DMS153 (cell line): Measurements from ENCODE around the gene RNF2.
"Not testable (repeated sequence)": the region's sequence is repeated elsewhere in the genome, so short reads cannot be mapped to it uniquely, and the experiment has no call there.

Experiments
- DNase-seq: peaks from one replicate; lab custom pipeline; 2025; lab: John Stamatoyannopoulos, UW

RNF2 gene

GRCh38 chr1:185044981-185045813 is at the start of gene RNF2:
TSS of gene RNF2 (plus strand) at chr1:185045558. CDS start at chr1:185087554, 41,996 bp downstream.
- DNase-seq, result peak; percentile 54

DNA sequence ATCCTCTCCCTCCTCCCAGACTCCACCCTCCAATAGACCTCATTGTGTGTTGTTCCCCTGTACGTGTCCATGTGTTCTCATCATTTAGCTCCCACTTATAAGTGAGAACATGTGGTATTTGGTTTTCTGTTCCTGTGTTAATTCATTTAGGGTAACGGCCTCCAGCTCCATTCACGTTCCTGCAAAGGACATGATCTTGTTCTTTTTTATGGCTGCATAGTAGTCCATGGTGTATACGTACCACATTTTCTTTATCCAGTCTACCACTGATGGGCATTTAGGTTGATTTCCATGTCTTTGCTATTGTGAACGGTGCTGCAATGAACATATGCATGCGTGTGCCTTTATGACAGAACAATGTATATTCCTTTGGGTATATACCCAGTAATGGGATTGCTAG is 45.4 kb upstream of the RNF2 start:
- not testable (repeated sequence) for DNase-seq

DNA sequence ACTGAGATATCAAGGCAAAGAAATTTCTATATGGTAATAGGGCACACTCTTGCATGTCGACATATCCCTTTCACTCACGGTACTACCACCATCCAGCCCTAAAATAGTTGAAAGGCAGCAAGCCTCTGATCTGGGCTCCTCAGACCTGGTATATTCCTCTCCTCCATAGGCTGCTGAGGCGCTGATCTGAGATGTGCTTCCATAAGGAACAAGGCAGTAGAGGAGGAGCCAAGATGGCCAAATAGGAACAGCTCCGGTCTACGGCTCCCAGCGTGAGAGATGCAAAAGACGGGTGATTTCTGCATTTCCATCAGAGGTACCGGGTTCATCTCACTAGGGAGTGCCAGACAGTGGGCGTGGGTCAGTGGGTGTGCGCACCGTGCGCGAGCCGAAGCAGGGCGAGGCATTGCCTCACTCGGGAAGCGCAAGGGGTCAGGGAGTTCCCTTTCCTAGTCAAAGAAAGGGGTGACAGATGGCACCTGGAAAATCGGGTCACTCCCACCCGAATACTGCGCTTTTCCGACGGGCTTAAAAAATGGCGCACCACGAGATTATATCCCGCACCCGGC is 44.0 kb upstream of the RNF2 start:
- not testable (repeated sequence) for DNase-seq

DNA sequence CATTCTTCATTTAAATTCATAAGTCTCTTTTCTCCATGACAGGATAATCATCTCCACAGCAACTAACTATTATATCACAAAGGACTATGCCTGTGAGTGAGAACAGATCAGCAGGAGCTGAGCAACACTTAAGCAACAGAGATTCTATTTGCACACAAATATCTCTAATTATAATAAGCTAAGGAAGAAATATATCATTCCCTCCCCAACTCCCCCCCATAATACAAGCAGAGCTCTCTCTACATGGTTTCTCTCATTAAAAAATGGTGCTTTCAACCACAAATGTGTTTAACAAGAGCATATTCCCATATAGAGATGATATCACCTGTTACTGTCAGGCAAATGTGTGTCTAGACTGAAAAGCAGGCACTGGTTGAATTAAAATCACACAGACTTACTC is 36.5 kb upstream of the RNF2 start:
- no peak for DNase-seq

- no peak for DNase-seq
These were observed 35.0 kb upstream of the RNF2 start for GRCh38 chr1:185010361-185010760.

- no peak for DNase-seq
These were observed 30.4 kb upstream of the RNF2 start for GRCh38 chr1:185014941-185015340.

- DNase-seq, result no peak
These were observed 29.7 kb upstream of the RNF2 start for GRCh38 chr1:185015631-185016030.

- DNase-seq, result no peak
These were observed 28.5 kb upstream of the RNF2 start for GRCh38 chr1:185016880-185017279.

- DNase-seq, result no peak
These were observed 28.0 kb upstream of the RNF2 start for GRCh38 chr1:185017338-185017737.

DNA sequence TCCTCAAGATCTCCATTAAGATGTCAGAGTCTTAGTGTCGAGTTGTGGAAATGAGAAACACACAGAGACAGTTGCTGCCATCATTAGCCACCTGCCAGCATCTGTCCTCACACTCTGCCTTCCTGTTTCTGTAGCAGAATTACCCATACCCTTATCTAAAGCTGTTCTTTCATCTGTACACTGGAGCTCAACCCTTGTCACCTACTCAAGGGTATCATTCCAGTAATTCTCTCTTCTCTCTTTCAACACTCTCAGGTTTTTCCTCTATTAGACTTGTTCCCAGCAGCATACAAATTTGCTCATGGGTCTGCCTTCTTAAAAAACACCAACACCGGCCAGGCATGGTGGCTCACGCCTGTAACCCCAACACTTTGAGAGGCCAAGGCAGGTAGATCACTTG is 27.4 kb upstream of the RNF2 start:
- DNase-seq, result no peak

DNA sequence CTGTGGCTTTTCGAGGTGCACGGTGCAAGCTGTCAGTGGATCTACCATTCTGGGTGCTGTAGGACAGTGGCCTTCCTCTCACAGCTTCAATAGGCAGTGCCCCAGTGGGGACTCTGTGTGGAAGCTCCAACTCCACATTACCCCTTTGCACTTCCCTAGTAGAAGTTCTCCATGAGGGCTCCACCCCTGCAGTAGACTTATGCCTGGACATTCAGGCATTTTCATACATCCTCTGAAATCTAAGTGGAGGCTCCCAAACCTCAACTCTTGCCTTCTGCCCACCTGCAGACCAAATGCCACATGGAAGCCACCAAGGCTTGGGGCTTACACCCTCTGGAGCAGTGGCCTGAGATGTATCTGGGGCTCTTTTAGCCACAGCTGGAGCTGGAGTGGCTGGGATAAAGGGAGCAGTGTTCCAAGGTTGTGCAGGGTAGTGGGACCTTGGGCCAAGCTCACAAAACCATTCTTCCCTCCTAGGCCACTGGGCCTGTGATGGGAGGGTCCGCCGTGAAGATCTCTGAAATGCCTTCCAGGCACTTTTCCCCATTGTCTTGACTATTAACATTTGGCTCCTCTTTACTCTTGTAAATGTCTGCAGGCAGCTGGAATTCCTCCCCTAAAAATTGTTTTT is 18.0 kb upstream of the RNF2 start:
- no peak for DNase-seq

DNA sequence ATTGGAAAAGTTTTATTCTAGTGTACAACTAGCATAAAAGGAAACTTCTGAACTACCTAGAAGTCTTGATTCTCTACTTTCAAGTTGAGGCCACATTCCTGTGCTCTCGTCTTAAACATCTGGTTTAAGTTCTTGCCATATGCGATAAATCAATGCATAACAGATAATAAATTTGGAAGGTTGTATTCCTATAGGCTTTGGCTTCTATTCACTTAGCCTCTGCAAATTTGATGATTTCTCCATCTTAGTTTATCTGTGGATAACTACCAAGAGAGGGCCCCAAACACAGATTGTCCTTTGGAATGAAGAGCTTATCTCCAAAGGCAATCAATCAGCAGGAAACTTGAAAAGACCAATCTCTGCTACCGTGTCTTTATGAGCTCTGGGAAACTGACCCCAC is 11.7 kb upstream of the RNF2 start:
- no peak for DNase-seq

DNA sequence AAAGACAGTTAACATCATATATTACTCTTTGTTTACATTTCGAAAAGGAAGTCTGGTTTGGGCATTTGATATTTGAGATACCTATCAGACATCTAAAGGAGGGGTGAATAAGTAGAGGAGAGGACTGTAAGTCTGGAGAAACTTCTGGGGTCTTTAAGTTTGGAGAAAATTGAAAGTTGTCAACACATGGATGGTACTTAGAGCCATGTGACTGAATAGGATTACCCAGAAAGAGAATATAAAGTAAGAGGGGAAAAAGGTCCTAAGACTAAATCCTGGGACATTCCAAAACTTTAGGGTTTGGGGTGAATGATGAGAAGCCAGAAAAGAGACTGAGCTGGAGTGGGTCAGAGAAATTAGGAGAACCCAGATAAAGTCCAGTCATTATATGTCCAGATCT is 10.1 kb upstream of the RNF2 start:
- DNase-seq, result no peak

- DNase-seq, result no peak
These were observed 6.5 kb upstream of the RNF2 start for GRCh38 chr1:185038813-185039376.

GRCh38 chr1:185039726-185040407 is 5.5 kb upstream of the RNF2 start:
- no peak for DNase-seq

DNA sequence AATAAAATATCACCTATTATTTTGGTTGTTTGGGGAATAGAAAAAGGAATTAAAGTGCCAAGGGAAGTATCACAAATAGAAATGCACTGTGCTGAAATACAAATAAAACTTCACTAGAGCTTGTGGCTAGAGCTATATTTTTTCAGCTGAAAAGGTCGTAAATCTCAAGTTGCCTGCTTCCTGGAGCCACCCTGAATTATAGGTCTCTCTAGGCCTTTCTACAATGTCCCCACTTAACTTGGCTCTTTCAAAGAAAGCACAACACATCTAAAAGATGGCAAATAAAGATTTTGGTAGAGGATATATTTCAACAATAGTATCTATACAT is 5.0 kb upstream of the RNF2 start:
- no peak for DNase-seq

DNA sequence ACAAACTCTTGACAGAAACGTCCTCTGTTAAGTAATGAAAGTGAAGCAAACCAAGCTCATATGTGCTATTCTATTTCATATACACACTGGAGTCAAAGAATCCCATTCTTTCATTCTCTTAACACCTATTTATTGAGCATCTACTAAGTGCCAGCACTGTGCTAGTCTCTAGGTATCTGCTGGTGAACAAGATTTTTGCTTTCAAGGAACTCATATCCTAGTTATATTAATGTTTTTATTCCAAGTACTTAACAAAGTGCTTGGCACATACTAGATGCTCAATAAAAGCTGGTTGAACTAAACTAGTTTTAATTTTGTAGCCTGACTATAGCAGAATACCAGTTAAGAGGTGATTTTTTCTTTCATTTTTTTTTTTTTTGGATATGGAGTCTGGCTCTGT is 3.6 kb upstream of the RNF2 start:
- no peak for DNase-seq

GRCh38 chr1:185042737-185043136 is 2.6 kb upstream of the RNF2 start:
- no peak for DNase-seq

DNA sequence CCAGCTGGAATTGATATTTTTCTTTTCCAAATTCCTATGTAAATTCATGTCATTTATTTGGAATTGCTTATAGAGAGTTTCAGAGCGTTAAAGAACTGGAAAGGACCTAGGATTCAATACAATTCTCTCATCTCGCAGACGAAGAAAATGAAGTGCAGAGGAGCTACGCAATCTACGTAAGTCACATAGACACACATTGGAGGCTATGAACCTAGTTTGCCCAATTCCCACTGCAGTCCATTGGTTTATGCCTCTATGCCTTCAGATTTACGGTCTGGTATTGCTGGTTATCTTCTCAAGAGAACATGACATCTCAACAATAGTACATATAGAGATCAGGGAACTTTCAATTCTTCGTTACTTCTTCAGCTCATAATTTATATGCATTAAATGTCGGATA is 971 bp upstream of the RNF2 start:
- no peak for DNase-seq

DNA sequence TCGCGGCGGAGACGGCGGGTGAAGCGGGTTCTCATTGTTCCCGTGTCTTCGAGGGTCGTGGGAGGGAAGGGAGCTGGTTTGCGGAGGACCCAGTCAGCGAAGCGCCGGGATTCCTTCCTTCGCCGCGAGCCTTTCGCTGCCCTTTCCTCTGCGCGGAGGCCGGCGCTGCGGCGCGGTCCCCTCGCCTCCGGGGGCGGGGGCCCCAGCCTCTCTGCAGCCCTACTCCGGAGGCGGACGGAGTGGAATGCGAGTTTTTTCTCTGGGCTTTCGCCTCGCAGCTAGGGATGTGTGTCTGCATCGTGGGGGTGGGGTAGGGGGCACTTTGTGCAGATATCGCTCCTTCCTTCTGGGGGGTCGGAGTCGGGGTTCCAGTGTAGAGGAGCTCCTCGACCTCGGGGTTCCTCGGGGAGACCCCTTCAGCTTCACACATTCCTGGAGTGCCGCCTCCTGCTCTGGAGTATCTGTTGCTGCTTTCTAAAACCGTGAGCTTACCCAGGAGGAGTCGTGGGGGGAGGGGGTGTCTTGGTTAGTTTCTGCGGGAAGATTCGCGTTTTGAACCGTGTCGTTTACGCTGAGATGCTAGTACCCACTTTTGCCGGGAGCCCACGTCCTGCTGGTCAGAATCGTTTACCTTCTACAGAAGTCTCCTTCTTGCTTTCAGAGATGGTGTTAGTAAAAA is 595 bp downstream of the RNF2 start:
- DNase-seq, result no peak

- no peak for DNase-seq
These were observed 1.3 kb downstream of the RNF2 start for GRCh38 chr1:185046668-185047067.

DNA sequence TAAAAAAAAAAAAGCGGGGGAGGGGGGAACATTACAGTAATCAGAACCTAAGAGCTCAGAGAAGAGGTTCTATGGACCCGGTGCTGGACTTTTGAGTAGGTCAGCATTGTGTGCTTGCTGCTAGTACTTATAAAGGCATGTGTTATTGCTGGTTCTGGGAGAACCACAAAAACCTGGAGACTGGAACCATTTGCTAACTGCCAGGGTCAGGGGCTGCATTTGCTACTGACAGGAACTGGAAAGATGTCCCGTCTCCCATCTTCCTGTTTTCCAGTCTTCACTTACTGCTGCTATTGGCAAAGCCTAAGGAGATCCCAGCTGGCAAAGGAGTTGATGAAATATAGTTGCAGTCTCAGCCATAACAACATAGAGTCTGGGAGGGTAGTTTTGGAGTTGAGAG is 4.3 kb downstream of the RNF2 start:
- no peak for DNase-seq
